ENCODE results near the gene SCAMP5. TPM values are rescaled to one million over a fixed set of nuclear protein-coding genes. Genes with fewer than 3 reads are reported as not detected.

The SCAMP5 gene, protein sequence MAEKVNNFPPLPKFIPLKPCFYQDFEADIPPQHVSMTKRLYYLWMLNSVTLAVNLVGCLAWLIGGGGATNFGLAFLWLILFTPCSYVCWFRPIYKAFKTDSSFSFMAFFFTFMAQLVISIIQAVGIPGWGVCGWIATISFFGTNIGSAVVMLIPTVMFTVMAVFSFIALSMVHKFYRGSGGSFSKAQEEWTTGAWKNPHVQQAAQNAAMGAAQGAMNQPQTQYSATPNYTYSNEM
- polyA plus RNA-seq (2012; ENCODE audit: insufficient read depth, insufficient read length), result 11.7 TPM

GRCh38 chr15:74995182-74995778 is at the start of gene SCAMP5:
SCAMP5 (plus strand) TSS chr15:74995563; CDS start chr15:75011840, 16,277 bp downstream.
- DNase-seq (ENCODE audit: low read depth, low spot score), result peak; percentile 95
- H3K4me3 ChIP-seq (ENCODE audit: low read length), result peak within 1 kb of the TSS; percentile 68

DNA sequence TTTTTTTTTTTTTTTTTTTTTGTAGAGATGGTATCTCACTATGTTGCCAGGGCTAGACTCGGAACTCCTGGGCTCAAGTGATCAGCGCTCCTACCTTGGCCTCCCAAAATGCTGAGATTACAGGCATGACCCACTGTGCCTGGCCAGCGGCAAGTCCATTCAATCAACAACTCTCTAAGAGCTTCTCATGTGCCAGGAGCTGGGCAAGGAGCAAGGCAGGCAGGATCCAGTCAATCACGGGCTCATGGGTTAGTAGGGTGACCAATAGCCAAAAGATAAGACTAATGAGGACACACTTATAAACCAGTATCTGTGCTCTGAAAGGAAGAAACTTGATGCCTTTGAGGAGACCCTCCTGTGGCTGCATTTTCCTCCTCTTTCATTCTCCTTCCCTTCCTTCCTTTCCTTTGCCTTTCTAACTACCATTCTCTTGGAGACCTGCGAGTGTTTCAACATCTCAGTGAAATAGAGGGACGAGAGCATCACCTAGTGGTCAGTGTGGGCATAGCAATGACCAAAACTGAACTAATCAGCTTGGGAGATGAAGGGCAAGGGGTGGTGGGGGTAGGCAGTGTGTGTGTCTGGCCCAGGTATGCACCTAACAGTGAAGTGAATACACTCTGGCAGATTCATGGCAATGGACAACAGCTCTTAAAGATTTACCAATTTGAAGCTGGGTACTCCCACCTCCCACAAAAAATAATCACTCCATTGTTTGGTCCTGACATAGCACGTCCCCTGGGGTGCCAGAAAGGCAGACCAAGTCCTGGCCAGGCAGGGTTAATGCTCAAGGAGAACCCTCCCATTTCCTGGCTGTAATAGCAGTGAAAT is 45.1 kb upstream of the SCAMP5 start:
- peak; percentile 72 for DNase-seq (ENCODE audit: low read depth, low spot score)
- H3K4me3 ChIP-seq (ENCODE audit: low read length), result no peak overlapping the region

GRCh38 chr15:74951006-74951405 is 44.4 kb upstream of the SCAMP5 start:
- no peak overlapping the region for H3K4me3 ChIP-seq (ENCODE audit: low read length)
- DNase-seq (ENCODE audit: low read depth, low spot score), result no peak

GRCh38 chr15:74954515-74954914 is 40.8 kb upstream of the SCAMP5 start:
- no peak overlapping the region for H3K4me3 ChIP-seq (ENCODE audit: low read length)
- DNase-seq (ENCODE audit: low read depth, low spot score), result no peak

GRCh38 chr15:74955017-74955416 is 40.3 kb upstream of the SCAMP5 start:
- no peak overlapping the region for H3K4me3 ChIP-seq (ENCODE audit: low read length)
- DNase-seq (ENCODE audit: low read depth, low spot score), result no peak

GRCh38 chr15:74955796-74956647 is 39.3 kb upstream of the SCAMP5 start:
- H3K4me3 ChIP-seq (ENCODE audit: low read length), result peak overlapping the region; percentile 56

GRCh38 chr15:74956648-74957475 is 38.5 kb upstream of the SCAMP5 start, which contains the start of gene RPP25:
RPP25 (minus strand) TSS chr15:74956772; CDS start chr15:74956583, 189 bp downstream.
- H3K4me3 ChIP-seq (ENCODE audit: low read length), result peak within 1 kb of the TSS; percentile 56
- DNase-seq (ENCODE audit: low read depth, low spot score), result no peak

More at GRCh38 chr15:74955796-74956647, 39.3 kb upstream of the SCAMP5 start:
- no peak for DNase-seq (ENCODE audit: low read depth, low spot score)

DNA sequence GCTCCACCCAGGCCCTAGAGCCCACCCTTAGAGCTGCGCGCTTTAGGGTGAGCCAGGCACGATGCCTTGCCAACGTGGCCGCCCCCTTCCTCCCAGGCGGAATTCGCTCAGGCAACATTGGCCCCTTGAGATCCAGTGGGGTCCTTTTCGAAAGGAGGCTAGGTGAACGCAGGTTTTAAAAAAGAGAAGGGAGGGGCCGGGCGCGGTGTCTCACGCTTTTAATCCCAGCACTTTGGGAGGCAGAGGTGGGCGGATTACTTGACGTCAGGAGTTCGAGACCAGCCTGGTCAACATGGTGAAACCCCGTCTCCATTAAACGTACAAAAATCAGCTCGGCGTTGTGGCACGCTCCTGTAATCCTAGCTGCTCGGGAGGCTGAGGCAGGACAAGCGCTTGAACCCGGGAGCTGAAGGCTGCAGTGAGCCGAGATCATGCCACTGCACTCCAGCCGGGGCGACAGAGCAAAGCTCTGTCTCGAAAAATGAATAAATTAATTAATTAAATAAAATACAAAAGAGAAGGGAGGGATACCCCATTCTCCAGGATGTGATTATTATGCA is 37.8 kb upstream of the SCAMP5 start:
- no peak for DNase-seq (ENCODE audit: low read depth, low spot score)
- H3K4me3 ChIP-seq (ENCODE audit: low read length), result peak overlapping the region; percentile 56

DNA sequence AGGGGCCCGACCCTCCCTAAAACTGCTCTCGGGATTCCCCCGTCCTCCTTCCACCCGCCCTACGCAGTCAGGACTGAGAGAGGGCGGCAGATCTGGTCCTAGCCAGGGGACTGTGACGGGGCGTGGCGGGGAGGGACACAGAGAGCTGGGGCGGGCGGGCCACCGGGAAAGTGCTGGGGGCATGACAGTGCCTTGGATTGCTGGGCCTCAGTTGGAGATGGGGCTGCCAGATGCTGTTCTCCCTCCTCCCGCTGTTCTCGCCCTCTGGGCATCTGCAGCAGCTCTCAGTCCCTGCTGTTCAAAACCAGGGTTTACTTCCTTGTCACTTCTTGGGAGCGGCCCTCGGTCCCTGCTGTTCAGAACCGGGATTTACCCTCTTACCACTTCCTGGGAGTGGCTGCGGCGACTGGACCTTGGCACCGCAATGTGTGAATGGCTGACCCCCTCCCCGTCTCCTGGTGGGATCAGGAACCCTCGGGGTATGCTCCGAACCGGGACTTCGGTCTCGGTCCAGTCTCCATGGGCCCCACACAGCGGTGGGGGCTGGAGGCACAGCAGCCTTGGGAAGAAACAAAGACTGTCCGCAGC is 36.9 kb upstream of the SCAMP5 start:
- H3K4me3 ChIP-seq (ENCODE audit: low read length), result no peak overlapping the region
- no peak for DNase-seq (ENCODE audit: low read depth, low spot score)

GRCh38 chr15:74958908-74959585 is 36.3 kb upstream of the SCAMP5 start:
- DNase-seq (ENCODE audit: low read depth, low spot score), result no peak
- H3K4me3 ChIP-seq (ENCODE audit: low read length), result no peak overlapping the region

DNA sequence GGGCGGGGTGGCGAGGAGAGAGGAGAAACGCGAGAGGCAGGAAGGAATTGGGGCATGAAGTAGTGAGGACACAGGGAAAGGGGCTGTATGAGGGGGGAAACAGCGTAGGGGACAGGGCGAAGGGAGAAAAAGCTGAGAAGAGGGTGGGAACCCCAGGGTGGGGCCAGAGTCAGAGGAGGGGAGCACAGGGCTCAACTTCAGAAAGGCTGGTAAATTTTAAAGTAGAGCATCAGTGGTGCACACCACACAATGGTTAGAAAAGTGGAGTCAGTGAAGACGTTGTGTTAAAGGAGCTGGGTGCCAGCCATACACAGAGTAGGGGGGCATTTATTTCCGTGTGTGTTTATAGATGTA is 35.8 kb upstream of the SCAMP5 start:
- H3K4me3 ChIP-seq (ENCODE audit: low read length), result no peak overlapping the region
- no peak for DNase-seq (ENCODE audit: low read depth, low spot score)

GRCh38 chr15:74960286-74960685 is 35.1 kb upstream of the SCAMP5 start:
- H3K4me3 ChIP-seq (ENCODE audit: low read length), result no peak overlapping the region
- DNase-seq (ENCODE audit: low read depth, low spot score), result no peak

DNA sequence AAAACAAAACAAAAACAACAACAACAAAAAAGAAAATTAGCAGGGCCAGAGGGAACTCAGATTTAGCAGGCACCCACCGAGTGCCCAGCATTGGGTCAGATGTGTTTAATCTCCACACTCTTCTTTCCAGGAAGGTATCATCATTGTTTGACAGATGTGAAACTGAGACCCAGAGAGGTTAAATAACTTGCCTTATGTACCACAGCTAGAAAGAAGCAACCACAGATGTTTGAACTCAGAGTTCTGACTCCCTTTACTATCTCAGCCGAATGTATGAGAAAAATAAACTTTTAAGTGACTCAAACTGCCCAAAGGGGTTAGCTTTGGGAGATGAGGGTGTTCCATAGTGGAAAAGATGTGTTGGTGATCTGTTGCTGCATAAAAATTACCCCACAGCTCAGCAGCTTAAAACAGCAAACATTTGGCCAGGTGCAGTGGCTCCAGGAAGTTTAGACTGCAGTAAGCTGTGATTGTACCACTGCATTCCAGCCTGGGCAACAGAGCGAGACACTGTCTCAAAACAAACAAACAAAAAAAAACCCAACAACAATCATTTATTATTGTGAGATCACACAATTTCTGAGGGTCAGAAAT is 34.3 kb upstream of the SCAMP5 start:
- H3K4me3 ChIP-seq (ENCODE audit: low read length), result no peak overlapping the region
- DNase-seq (ENCODE audit: low read depth, low spot score), result no peak

DNA sequence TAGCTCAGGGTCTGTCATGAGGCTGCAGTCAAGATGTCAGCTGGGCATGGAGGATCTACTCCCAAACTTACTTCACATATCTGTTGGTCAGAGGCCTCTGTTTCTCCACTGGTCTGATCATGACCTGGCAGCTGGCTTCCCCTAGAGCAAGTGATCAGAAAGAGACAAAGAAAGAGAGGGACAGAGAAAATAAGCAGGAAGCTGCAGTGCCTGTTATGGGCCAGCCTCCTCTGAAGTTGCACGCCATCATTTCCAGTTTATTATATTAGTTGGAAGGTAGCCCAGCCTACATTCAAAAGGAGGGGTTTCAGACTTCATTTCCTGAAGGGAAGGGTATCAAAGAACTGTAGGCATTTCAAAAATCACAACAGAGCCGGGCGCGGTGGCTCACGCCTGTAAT is 33.7 kb upstream of the SCAMP5 start:
- no peak for DNase-seq (ENCODE audit: low read depth, low spot score)
- no peak overlapping the region for H3K4me3 ChIP-seq (ENCODE audit: low read length)

DNA sequence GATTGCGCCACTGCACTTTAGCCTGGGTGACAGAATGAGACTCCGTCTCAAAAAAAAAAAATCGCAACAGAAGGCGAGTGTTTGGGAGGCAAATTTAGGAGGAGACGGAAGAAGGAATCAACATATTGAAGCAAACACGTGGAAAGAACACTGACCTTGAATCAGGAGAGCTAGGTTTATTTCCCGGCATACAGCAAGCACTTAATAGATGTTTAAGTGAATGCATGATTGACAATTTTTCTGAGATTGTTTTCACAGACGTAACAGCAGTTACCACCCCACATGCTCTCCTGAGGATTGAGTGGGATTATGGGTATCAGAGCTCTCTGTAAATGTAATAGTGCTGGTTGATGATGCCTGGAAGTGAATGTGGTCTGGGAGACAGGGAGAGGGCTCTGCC is 33.1 kb upstream of the SCAMP5 start:
- DNase-seq (ENCODE audit: low read depth, low spot score), result no peak
- H3K4me3 ChIP-seq (ENCODE audit: low read length), result no peak overlapping the region

- H3K4me3 ChIP-seq (ENCODE audit: low read length), result no peak overlapping the region
- DNase-seq (ENCODE audit: low read depth, low spot score), result no peak
Observed at GRCh38 chr15:74962671-74963070, 32.7 kb upstream of the SCAMP5 start.

DNA sequence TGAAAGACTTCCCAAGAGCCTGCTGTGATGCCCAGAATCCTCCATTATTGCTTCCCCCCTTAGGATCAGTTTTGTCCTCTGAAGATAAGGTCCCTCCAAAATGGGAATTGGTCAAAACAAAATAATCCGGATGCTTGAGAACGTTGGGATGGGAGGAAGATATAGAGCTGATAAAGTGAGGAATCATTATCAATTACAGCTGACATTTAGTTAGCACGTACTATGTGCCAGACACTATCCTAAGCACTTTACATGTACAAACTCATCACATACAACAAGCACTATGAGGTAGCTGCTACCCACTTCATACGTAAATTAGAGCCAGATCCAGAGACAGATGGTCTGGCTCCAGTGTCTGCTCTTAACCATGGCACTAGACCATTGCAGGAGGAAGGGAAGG is 32.1 kb upstream of the SCAMP5 start:
- no peak overlapping the region for H3K4me3 ChIP-seq (ENCODE audit: low read length)
- DNase-seq (ENCODE audit: low read depth, low spot score), result no peak

Data from Jurkat, Clone E6-1 (cell line).